Kidney epithelial cell (primary cell): ENCODE data around the gene PRKCB. TPM values are rescaled to one million over a fixed set of nuclear protein-coding genes. Genes with fewer than 3 reads are reported as not detected.

Source experiments
- DNase-seq: peaks from one replicate; pipeline ENCODE4 v3.0.0-alpha.2; 2010; ENCODE audit warnings: low read depth
- H3K27me3 ChIP-seq: 2 replicates; pipeline ENCODE4 v1.6.0; 2011; ENCODE audit warnings: low read length; ENCODE audit not compliant: control insufficient read depth, insufficient read depth
- H3K36me3 ChIP-seq: 2 replicates; pipeline ENCODE4 v1.5.1; 2011; ENCODE audit warnings: low read length; ENCODE audit not compliant: control insufficient read depth, insufficient read depth
- H3K4me3 ChIP-seq: 2 replicates; pipeline ENCODE4 v1.5.1; 2011; ENCODE audit warnings: low read depth, mild to moderate bottlenecking, control low read depth, low read length
- CTCF ChIP-seq: IDR thresholded peaks from 2 replicates; pipeline ENCODE4 v1.5.1; 2011; ENCODE audit warnings: mild to moderate bottlenecking, moderate library complexity, low read length, control low read depth, inconsistent platforms; ENCODE audit not compliant: insufficient read depth, poor library complexity, severe bottlenecking
- total RNA-seq: library from RNA; depleted of rRNA; stranded (reverse); fragments of >200 nt; gene quantifications from 2 replicates; pipeline ENCODE4 v1.2.3, GENCODE V29; 2015

PRKCB gene
- total RNA-seq: 6.0 and 7.1 TPM in 2 replicates

DNA sequence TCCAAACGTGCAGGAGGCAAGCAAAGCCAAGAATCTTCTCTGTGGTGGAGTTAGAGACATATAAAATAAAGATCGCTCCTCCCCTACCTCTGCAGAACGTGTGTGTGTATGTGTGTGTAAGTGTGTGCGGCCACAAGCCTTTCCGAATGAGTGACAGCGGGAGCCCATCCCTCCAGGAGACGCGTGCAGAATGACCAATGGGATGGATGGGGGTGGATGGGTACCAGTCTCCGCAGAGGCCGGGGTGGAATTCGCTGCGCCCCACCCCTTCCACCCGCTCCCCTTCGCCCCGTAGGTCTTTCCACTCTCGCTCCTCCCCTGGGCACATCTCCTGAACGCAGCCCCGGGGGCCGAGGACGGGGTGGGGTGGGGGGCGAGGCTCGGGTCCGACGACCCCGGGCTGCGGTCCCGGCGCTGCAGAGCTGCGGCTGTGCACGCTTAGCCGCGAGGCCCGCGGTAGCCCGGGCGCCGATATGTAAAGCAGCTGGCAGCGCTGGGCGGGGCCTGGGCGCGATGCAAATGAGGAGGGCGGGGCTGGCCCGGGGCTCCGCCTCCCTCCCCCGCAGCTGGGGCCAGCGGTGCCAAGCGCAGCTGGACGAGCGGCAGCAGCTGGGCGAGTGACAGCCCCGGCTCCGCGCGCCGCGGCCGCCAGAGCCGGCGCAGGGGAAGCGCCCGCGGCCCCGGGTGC lies at the start of gene PRKCB:
Gene PRKCB (plus strand): TSS at position 594 of the 688 bp plus-strand sequence.
- H3K27me3 ChIP-seq: peaks cover 41% of the 10 kb centered on the region
- H3K36me3 ChIP-seq: no peaks in the 10 kb centered on the region
- DNase-seq: no peak
- H3K4me3 ChIP-seq: no peak within 1 kb of the TSS
- no peak for TF ChIP-seq CTCF

GRCh38 chr16:23786964-23787561 lies 48.7 kb upstream of the PRKCB start:
- Histone ChIP-seq H3K4me3 (no peak overlapping the region), H3K36me3 (no peaks in the 10 kb centered on the region), H3K27me3 (no peaks in the 10 kb centered on the region)
- DNase-seq: no peak
- no peak for TF ChIP-seq CTCF

DNA sequence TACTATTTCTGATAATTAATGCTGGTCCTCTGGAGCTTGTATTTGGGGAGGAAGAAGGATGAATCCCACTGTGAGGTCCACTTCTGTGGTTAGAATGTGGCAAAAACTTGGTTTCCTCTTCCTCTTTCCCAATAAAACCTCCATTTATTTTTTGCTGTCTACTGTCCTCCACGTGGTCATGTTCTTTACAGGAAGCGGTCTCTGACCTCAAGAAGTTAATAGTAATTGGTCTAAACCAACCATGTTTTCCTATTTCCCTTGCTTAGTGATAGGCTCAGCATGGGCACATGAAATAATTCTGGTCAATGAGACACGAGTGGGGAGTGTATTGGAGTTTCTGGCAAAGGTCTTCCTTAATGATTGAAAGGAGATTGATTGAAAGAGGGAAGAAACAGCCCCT lies 47.1 kb upstream of the PRKCB start:
- no peak overlapping the region for H3K4me3 ChIP-seq
- no peaks in the 10 kb centered on the region for H3K27me3 ChIP-seq
- DNase-seq: no peak
- no peaks in the 10 kb centered on the region for H3K36me3 ChIP-seq
- TF ChIP-seq CTCF: no peak

- Histone ChIP-seq H3K4me3 (no peak overlapping the region), H3K36me3 (no peaks in the 10 kb centered on the region), H3K27me3 (no peaks in the 10 kb centered on the region)
- TF ChIP-seq CTCF: no peak
- no peak for DNase-seq
Observed at GRCh38 chr16:23795378-23795777, 40.4 kb upstream of the PRKCB start.

DNA sequence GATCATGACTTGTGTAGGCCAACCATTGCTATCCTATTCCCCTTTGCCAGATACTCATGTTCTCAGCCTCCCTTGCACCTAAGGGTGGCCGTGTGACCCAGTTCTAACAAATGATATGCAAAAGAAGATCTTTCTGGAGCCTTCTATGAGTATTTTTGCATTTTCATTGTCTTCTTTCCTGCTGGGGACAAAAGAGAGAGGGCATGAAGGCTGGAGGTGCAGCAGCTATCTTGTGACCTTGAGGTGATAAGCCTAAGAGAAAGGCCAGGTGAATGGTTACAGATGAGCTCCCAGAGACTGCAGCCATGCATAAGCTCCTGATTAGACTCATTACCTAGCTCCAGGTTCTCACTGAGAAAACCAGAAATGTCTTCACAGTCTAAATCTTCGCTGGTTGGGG lies 38.8 kb upstream of the PRKCB start:
- no peaks in the 10 kb centered on the region for H3K27me3 ChIP-seq
- DNase-seq: no peak
- TF ChIP-seq CTCF: no peak
- H3K4me3 ChIP-seq: no peak overlapping the region
- no peaks in the 10 kb centered on the region for H3K36me3 ChIP-seq

- Histone ChIP-seq H3K36me3 (no peaks in the 10 kb centered on the region), H3K4me3 (no peak overlapping the region), H3K27me3 (no peaks in the 10 kb centered on the region)
- TF ChIP-seq CTCF: peak; percentile 75
- no peak for DNase-seq
Observed at GRCh38 chr16:23801378-23801777, 34.4 kb upstream of the PRKCB start.
